HL-60 (cell line): Measurements from ENCODE around the gene NT5DC2.

ENCODE experiments used
- DNase-seq, 2 experiments: peaks; one replicate each; pipeline ENCODE4 v3.0.0-alpha.2; 2010 to 2020; ENCODE audit warnings: low read depth in 1 of 2, low spot score in 1 of 2
- H3K27ac ChIP-seq: fragments of 250-450 bp; sonication (Bioruptor Pico); replicated peaks from 2 replicates; pipeline ENCODE4 v1.5.1; 2020; ENCODE audit warnings: mild to moderate bottlenecking, moderate library complexity
- H3K27me3 ChIP-seq: fragments of 250-450 bp; sonication (Bioruptor Pico); 2 replicates; pipeline ENCODE4 v1.5.1; 2021; ENCODE audit warnings: mild to moderate bottlenecking, moderate library complexity; ENCODE audit not compliant: insufficient read depth, poor library complexity, severe bottlenecking
- H3K4me3 ChIP-seq: replicated peaks from 2 replicates; pipeline ENCODE4 v1.5.1; 2011; ENCODE audit warnings: mild to moderate bottlenecking, control low read depth, low read length; ENCODE audit not compliant: insufficient read depth
- GABPA ChIP-seq: IDR thresholded peaks from 2 replicates; pipeline ENCODE4 v1.6.1; 2012; ENCODE audit warnings: low read depth
- POLR2AphosphoS5 ChIP-seq: IDR thresholded peaks from 2 replicates; pipeline ENCODE4 v1.6.1; 2012; ENCODE audit warnings: low read depth
- REST ChIP-seq: IDR thresholded peaks from 2 replicates; pipeline ENCODE4 v1.6.1; 2012; ENCODE audit warnings: low read depth; ENCODE audit not compliant: insufficient replicate concordance
- SPI1 ChIP-seq: IDR thresholded peaks from 2 replicates; pipeline ENCODE4 v1.6.1; 2012; ENCODE audit warnings: low read depth, mild to moderate bottlenecking, borderline replicate concordance
- TF ChIP-seq, protein P1 (sequence below): IDR thresholded peaks from one replicate; pipeline ENCODE4 v1.5.1; 2011; ENCODE audit warnings: low read length, control low read depth, inconsistent platforms; ENCODE audit not compliant: insufficient read depth

The NT5DC2 gene

GRCh38 chr3:52541050-52541449 is 7.4 kb upstream of the NT5DC2 start:
- H3K27me3 ChIP-seq = no peaks in the 10 kb centered on the region
- no peak for DNase-seq
- no peak overlapping the region for H3K4me3 ChIP-seq
- TF ChIP-seq POLR2AphosphoS5 (no peak; the same call in 1 of the 2 replicates), GABPA (no peak), REST (no peak), SPI1 (no peak)
- TF ChIP-seq, protein P1, sequence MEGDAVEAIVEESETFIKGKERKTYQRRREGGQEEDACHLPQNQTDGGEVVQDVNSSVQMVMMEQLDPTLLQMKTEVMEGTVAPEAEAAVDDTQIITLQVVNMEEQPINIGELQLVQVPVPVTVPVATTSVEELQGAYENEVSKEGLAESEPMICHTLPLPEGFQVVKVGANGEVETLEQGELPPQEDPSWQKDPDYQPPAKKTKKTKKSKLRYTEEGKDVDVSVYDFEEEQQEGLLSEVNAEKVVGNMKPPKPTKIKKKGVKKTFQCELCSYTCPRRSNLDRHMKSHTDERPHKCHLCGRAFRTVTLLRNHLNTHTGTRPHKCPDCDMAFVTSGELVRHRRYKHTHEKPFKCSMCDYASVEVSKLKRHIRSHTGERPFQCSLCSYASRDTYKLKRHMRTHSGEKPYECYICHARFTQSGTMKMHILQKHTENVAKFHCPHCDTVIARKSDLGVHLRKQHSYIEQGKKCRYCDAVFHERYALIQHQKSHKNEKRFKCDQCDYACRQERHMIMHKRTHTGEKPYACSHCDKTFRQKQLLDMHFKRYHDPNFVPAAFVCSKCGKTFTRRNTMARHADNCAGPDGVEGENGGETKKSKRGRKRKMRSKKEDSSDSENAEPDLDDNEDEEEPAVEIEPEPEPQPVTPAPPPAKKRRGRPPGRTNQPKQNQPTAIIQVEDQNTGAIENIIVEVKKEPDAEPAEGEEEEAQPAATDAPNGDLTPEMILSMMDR = no peak
- no peak overlapping the region for H3K27ac ChIP-seq

DNA sequence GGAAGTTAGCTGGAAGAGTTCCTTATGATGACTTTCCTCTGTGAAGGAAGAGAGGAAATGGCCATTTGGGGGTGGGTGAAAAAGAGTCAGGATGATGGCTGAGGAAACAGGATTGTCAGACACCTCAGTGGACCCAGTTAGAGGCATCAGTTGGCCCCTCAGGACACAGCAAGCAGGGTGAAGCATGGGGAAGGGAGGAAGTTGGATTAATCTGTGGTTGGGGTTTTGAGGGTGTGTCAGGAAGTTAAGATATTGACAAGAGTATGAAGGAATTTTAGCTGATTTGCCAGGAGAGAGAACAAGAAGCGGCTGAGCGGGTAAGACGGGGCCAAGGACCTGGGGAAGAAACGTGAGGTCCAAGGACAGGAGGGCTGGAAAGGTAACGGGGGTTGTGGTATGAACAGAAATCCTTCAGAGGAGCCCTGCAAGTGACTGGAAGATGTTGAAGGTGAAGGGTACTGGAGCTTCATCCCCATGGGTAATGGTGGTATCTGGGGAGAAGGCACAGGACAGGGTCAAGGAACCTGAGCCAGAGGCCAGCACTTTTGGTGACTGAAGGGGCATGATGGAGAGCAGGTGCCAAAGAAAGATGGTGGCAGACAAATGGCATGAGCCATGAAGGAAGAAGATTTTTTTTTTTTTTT is 5.5 kb upstream of the NT5DC2 start:
- peak; percentile 28 to 32 for DNase-seq
- no peaks in the 10 kb centered on the region for H3K27me3 ChIP-seq
- H3K27ac ChIP-seq = no peak overlapping the region
- TF ChIP-seq, protein P1 = no peak
- TF ChIP-seq SPI1 (peak; percentile 71), GABPA (no peak), POLR2AphosphoS5 (no peak), REST (no peak)
- peak overlapping the region; percentile 28 for H3K4me3 ChIP-seq

GRCh38 chr3:52537726-52538421 is 4.2 kb upstream of the NT5DC2 start:
- H3K4me3 ChIP-seq = peak overlapping the region; percentile 77
- TF ChIP-seq GABPA = no peak
- TF ChIP-seq POLR2AphosphoS5 = 0 out of 2 replicates have a peak, but pooled peaks have one; percentile 19
- peak overlapping the region; percentile 74 for H3K27ac ChIP-seq
- no peak for DNase-seq
- no peaks in the 10 kb centered on the region for H3K27me3 ChIP-seq

DNA sequence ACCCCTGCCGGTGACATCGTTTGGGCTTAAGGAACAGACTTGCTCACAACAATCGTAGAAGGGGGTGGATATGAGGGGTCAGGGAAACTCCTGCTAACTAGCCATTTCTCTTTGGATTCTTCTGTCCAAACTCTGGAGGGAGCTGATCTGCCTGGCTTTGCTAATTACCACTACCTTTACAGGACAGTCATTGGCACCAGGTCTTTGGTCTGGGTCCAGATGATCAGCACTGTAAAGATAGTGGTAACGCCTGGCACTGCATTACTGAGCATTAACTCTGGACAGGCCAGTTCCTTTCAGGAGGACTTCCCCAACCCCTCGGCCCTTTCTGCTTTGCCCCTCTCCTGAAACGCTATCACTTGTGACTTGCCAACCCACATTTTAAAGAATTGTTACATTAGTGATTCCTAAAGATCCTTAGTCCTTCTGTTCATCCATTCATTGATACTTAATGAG is 3.5 kb upstream of the NT5DC2 start:
- Histone ChIP-seq H3K27me3 (no peaks in the 10 kb centered on the region), H3K27ac (peak overlapping the region; percentile 74), H3K4me3 (peak overlapping the region; percentile 77)
- TF ChIP-seq REST (no peak), POLR2AphosphoS5 (no peak), GABPA (no peak), SPI1 (no peak)
- TF ChIP-seq, protein P1 = no peak
- no peak for DNase-seq
